Measurements from ENCODE around the gene KCNJ8. TPM values are rescaled to one million over a fixed set of nuclear protein-coding genes. Genes with fewer than 3 reads are reported as not detected.

Gene KCNJ8
- total RNA-seq, 4 donors from 2014 or later = 17.9 to 29.8 (median 25.0) TPM

DNA sequence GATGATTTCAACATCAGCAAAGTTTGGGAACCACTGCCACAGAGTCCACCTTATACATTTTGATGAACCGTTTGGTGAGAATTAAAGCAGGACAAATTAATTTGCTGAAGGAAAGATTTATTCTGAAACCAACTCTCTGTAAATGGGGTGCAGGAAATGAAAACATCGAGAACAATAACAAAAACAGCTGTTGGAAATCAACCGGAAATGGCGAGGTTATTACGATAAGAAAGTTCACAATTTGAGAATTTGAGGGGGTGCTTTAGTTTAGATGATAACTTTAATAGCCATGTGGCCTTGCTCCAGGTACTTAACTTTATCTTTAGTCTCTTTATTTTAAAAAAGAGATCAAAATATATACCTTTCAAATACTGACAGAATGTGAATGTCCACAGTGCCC, 56.7 kb downstream of the KCNJ8 start:
- Histone ChIP-seq H3K4me3 (no peak overlapping the region), H3K27ac (replicated peaks in 1 of 4) (no peak overlapping the region), H3K9me3 (no peaks in the 10 kb centered on the region), H3K36me3 (no peaks in the 10 kb centered on the region), H3K27me3 (no peaks in the 10 kb centered on the region), H3K4me1 (peaks cover 0 to 4% (median 0%) of the 10 kb centered on the region in 4 donors)
- no peak for DNase-seq (ENCODE audit: extremely low spot score)
- intact Hi-C loops (cut with DNase I) = no loop called here
- 80% methylated on average over 5 of the region's 5 CpGs for WGBS
- TF ChIP-seq POLR2AphosphoS5 (IDR thresholded peaks at IDR 0.05) (no peak), EP300 (IDR thresholded peaks at IDR 0.05) (no peak), POLR2A (IDR thresholded peaks at IDR 0.05; ENCODE audit: low read depth) (no peak)
- TF ChIP-seq, protein P1, sequence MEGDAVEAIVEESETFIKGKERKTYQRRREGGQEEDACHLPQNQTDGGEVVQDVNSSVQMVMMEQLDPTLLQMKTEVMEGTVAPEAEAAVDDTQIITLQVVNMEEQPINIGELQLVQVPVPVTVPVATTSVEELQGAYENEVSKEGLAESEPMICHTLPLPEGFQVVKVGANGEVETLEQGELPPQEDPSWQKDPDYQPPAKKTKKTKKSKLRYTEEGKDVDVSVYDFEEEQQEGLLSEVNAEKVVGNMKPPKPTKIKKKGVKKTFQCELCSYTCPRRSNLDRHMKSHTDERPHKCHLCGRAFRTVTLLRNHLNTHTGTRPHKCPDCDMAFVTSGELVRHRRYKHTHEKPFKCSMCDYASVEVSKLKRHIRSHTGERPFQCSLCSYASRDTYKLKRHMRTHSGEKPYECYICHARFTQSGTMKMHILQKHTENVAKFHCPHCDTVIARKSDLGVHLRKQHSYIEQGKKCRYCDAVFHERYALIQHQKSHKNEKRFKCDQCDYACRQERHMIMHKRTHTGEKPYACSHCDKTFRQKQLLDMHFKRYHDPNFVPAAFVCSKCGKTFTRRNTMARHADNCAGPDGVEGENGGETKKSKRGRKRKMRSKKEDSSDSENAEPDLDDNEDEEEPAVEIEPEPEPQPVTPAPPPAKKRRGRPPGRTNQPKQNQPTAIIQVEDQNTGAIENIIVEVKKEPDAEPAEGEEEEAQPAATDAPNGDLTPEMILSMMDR (IDR thresholded peaks at IDR 0.05) = no peak

DNA sequence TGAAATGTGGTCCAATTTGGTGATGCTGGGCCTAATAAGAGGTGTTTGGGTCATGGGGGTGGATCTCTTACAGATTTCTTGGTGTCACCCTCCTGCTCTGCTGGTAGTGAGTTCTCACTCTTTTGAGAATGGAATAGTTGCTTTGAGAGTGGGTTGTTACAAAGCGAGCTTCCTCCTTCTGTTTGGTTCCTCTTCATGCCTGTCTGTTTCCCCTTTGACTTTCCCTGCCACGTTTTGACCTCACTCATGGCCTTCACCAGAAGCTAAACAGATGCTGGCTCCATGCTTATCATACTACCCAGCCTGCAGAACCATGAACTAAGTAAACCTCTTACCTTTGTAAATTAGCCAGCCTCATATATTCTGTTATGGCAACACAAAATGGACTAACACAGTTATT, 59.1 kb downstream of the KCNJ8 start:
- Histone ChIP-seq H3K4me3 (no peak overlapping the region), H3K36me3 (no peaks in the 10 kb centered on the region), H3K27ac (replicated peaks in 1 of 4) (no peak overlapping the region), H3K4me1 (peaks cover 0 to 13% (median 12%) of the 10 kb centered on the region in 4 donors), H3K27me3 (no peaks in the 10 kb centered on the region), H3K9me3 (no peaks in the 10 kb centered on the region)
- intact Hi-C loops (cut with DNase I) = no loop called here
- no peak for DNase-seq (ENCODE audit: extremely low spot score)
- 50% methylated on average over 2 of the region's 2 CpGs for WGBS
- TF ChIP-seq EP300 (IDR thresholded peaks at IDR 0.05) (no peak), POLR2AphosphoS5 (IDR thresholded peaks at IDR 0.05) (no peak)

Other genes with a start within 250 kb of the KCNJ8 start
- gene SPX, start 248.4 kb downstream of the KCNJ8 start, total RNA-seq = 1 to 10 TPM in 1 of 4 donors, under 1 TPM in 3; 0.40 to 1.2 (median 0.66) TPM
- gene GYS2, start 169.9 kb downstream of the KCNJ8 start, total RNA-seq = not detected
- 100 to 1,000 TPM; 299 to 433 (median 374) TPM for gene LDHB, start 116.9 kb downstream of the KCNJ8 start, total RNA-seq
- gene ABCC9, start 166.7 kb upstream of the KCNJ8 start, total RNA-seq = 10 to 100 TPM; 44.1 to 58.6 (median 50.9) TPM

Measured in esophagus muscularis mucosa (tissue), 4 donors.